OCI-M1 (cell line): Measurements from ENCODE around the gene ZNF561.

Experiments used
- DNase-seq: peaks from one replicate; lab custom pipeline; 2025; lab: John Stamatoyannopoulos, UW

ZNF561 gene

GRCh38 chr19:9580728-9581127 lies 40.3 kb downstream of the ZNF561 start:
- peak; percentile 27 for DNase-seq

- DNase-seq, result no peak
Observed at GRCh38 chr19:9570255-9570654, 50.8 kb downstream of the ZNF561 start.

DNA sequence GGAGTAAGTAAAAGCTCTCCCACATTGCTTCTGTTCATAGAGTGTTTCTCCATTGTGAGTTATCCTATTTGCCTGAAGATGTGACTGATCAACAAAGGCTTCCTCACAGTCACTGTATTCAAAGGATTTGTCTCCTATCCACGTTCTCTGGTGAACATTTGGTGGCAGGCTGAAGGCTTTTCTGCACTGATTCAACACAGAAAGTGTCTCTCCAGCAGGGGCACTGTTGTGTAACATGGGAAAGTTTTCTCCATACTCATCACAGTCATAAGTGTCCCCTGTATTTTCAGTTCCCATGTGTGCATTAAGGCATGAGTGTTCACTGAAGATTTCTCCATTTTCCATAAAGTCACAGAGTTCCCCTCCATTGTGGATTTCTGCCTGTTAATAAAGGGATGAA lies 54.3 kb downstream of the ZNF561 start:
- no peak for DNase-seq

DNA sequence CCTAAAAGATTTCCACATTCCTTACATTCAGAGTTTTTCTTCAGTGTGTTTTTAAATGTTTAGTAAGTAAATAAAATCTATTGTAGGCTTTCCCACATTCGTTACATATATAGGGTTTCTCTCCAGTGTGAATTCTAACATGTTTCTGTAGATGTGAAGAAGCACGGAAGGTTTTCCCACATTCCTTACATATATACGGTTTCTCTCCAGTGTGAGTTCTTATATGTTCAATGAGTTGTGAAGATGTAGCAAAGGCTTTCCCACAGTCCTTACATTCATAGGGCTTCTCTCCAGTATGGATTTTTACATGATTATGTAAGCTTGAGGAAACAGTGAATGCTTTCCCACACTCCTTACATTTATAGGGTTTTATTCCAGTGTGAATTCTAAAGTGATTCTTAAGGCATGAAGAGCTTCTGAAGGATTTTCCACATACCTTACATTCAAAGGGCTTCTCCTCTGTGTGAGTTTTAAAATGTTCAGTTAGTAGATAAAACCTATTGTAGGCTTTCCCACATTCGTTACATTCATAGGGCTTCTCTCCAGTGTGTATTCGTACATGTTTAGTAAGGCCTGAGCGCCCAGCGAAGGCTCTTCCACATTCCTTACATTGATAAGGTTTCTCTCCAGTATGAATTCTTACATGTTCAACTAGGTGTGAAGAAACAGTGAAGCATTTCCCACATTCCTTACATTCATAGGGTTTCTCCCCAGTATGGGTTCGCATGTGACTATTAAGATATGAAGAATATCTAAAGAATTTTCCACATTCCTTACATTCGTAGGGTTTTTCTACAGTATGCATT lies 54.9 kb downstream of the ZNF561 start:
- DNase-seq, result peak; percentile 40
